ENCODE data around the gene CCDC54.

GRCh38 chr3:107370907-107371306 is 6.3 kb upstream of the CCDC54 start:
- TF ChIP-seq CTCF (conservative IDR thresholded peaks at IDR 0.05; ENCODE audit: low read length) (peak; percentile 41), EZH2phosphoT487 (IDR thresholded peaks at IDR 0.05; ENCODE audit: borderline replicate concordance) (no peak)

All from Loucy (cell line).